ENCODE results near the gene ZNF552. TPM values are rescaled to one million over a fixed set of nuclear protein-coding genes. Genes with fewer than 3 reads are reported as not detected.

The ZNF552 gene
- total and polyA plus RNA-seq, 2 of the 13 experiments (the other 11 are each of a cell fraction or from before 2014, with no cell fraction given), result 8.1 to 16.6 TPM

GRCh38 chr19:57849666-57850473, 35.2 kb upstream of the ZNF552 start, which contains the start of gene ZNF587 (continued):
- TF ChIP-seq GABPB1 (CRISPR knock-in tag; IDR thresholded peaks at IDR 0.05) (peak; percentile 93), ZC3H13 (CRISPR knock-in tag; IDR thresholded peaks at IDR 0.05) (0 out of 2 replicates have a peak, but pooled peaks have one; percentile 20), CEBPG (CRISPR knock-in tag; IDR thresholded peaks at IDR 0.05) (peak; percentile 17; the same call in 1 of the 2 replicates), AKAP8 (CRISPR knock-in tag; IDR thresholded peaks at IDR 0.05) (0 out of 2 replicates have a peak, but pooled peaks have one; percentile 47), MYC (CRISPR knock-in tag; IDR thresholded peaks at IDR 0.05; ENCODE audit: borderline replicate concordance) (peak; percentile 51; the same call in 1 of the 2 replicates), ZMAT3 (CRISPR knock-in tag; conservative IDR thresholded peaks at IDR 0.05) (0 out of 2 replicates have a peak, but pooled peaks have one; percentile 33), ELF3 (CRISPR knock-in tag; IDR thresholded peaks at IDR 0.05) (peak; percentile 54; the same call in 1 of the 2 replicates), NFATC3 (CRISPR knock-in tag; IDR thresholded peaks at IDR 0.05) (0 out of 2 replicates have a peak, but pooled peaks have one; percentile 34), SUZ12 (IDR thresholded peaks at IDR 0.05; ENCODE audit: low read depth, low read length) (peak; percentile 56), PHF8 (CRISPR knock-in tag; IDR thresholded peaks at IDR 0.05) (peak; percentile 59), ZNF784 (CRISPR knock-in tag; IDR thresholded peaks at IDR 0.05; ENCODE audit: borderline replicate concordance) (0 out of 2 replicates have a peak, but pooled peaks have one; percentile 30), GATAD1 (CRISPR knock-in tag; IDR thresholded peaks at IDR 0.05) (peak; percentile 83), PBX2 (CRISPR knock-in tag; IDR thresholded peaks at IDR 0.05) (peak; percentile 87), ZSCAN22 (CRISPR knock-in tag; IDR thresholded peaks at IDR 0.05) (peak; percentile 99), ZNF644 (CRISPR knock-in tag; IDR thresholded peaks at IDR 0.05; ENCODE audit: low read depth) (peak; percentile 62; the same call in 1 of the 2 replicates), ELF1 (CRISPR knock-in tag; IDR thresholded peaks at IDR 0.05) (peak; percentile 92), FOSL2 (CRISPR knock-in tag; IDR thresholded peaks at IDR 0.05) (0 out of 2 replicates have a peak, but pooled peaks have one; percentile 12), ZNF598 (CRISPR knock-in tag; IDR thresholded peaks at IDR 0.05; ENCODE audit: borderline replicate concordance) (peak; percentile 60; the same call in 1 of the 2 replicates), CREB1 (IDR thresholded peaks at IDR 0.05) (peak; percentile 71), CREB1 (CRISPR knock-in tag; IDR thresholded peaks at IDR 0.05) (peak; percentile 91), ZSCAN31 (CRISPR knock-in tag; IDR thresholded peaks at IDR 0.05; ENCODE audit: low read depth) (0 out of 2 replicates have a peak, but pooled peaks have one; percentile 45), PHF20 (CRISPR knock-in tag; IDR thresholded peaks at IDR 0.05) (peak; percentile 76), MXI1 (IDR thresholded peaks at IDR 0.05; ENCODE audit: borderline replicate concordance, low read depth, low read length) (peak; percentile 87; the same call in 1 of the 3 replicates), KMT2A (CRISPR knock-in tag; IDR thresholded peaks at IDR 0.05) (peak; percentile 53; the same call in 1 of the 2 replicates), TBX2 (CRISPR knock-in tag; IDR thresholded peaks at IDR 0.05; ENCODE audit: borderline replicate concordance) (peak; percentile 46; the same call in 1 of the 2 replicates)
- TF ChIP-seq, protein P1, sequence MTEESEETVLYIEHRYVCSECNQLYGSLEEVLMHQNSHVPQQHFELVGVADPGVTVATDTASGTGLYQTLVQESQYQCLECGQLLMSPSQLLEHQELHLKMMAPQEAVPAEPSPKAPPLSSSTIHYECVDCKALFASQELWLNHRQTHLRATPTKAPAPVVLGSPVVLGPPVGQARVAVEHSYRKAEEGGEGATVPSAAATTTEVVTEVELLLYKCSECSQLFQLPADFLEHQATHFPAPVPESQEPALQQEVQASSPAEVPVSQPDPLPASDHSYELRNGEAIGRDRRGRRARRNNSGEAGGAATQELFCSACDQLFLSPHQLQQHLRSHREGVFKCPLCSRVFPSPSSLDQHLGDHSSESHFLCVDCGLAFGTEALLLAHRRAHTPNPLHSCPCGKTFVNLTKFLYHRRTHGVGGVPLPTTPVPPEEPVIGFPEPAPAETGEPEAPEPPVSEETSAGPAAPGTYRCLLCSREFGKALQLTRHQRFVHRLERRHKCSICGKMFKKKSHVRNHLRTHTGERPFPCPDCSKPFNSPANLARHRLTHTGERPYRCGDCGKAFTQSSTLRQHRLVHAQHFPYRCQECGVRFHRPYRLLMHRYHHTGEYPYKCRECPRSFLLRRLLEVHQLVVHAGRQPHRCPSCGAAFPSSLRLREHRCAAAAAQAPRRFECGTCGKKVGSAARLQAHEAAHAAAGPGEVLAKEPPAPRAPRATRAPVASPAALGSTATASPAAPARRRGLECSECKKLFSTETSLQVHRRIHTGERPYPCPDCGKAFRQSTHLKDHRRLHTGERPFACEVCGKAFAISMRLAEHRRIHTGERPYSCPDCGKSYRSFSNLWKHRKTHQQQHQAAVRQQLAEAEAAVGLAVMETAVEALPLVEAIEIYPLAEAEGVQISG (CRISPR knock-in tag; IDR thresholded peaks at IDR 0.05), result peak; percentile 82
